Thymus (tissue), 11 donors: Measurements from ENCODE around the gene CLCN3. TPM values are rescaled to one million over a fixed set of nuclear protein-coding genes. Genes with fewer than 3 reads are reported as not detected.
"Not testable (repeated sequence)": the region's sequence is repeated elsewhere in the genome, so short reads cannot be mapped to it uniquely, and the experiment has no call there.

Source experiments
- DNase-seq, 9 donors: peaks; one replicate each; pipeline ENCODE4 v3.0.0-alpha.2; 2013; ENCODE audit warnings: low spot score in 9 of 9, low read depth in 6 of 9, missing footprints in 1 of 9
- H3K27ac ChIP-seq, 2 donors: one replicate each; pipeline ENCODE4 v1.5.1; 2013; ENCODE audit warnings: control low read depth in 1 of 2, low read depth in 1 of 2, low read length in 1 of 2, mild to moderate bottlenecking in 1 of 2, moderate library complexity in 1 of 2
- H3K27me3 ChIP-seq, 2 donors: one replicate each; pipeline ENCODE4 v1.5.1; 2013; ENCODE audit warnings: low read length in 1 of 2; ENCODE audit not compliant: control insufficient read depth in 2 of 2, insufficient read depth in 1 of 2
- H3K36me3 ChIP-seq, 2 donors: one replicate each; pipeline ENCODE4 v1.5.1; 2013; ENCODE audit warnings: low read length in 1 of 2, mild to moderate bottlenecking in 1 of 2, moderate library complexity in 1 of 2; ENCODE audit not compliant: control insufficient read depth in 2 of 2, insufficient read depth in 2 of 2
- H3K4me1 ChIP-seq, 2 donors: one replicate each; pipeline ENCODE4 v1.5.1; 2013; ENCODE audit warnings: low read length in 2 of 2; ENCODE audit not compliant: control insufficient read depth in 2 of 2, insufficient read depth in 2 of 2
- H3K4me3 ChIP-seq, 2 donors: one replicate each; pipeline ENCODE4 v1.5.1; 2013; ENCODE audit warnings: low read length in 2 of 2, control low read depth in 1 of 2, mild to moderate bottlenecking in 1 of 2
- H3K9me3 ChIP-seq, 2 donors: one replicate each; pipeline ENCODE4 v1.5.1; 2013; ENCODE audit warnings: low read length in 1 of 2, mild to moderate bottlenecking in 1 of 2; ENCODE audit not compliant: control insufficient read depth in 2 of 2, insufficient read depth in 1 of 2
- WGBS: extraction: QIAGEN DNeasy Blood & Tissue Kit; methylation state at CpG from one replicate; pipeline ENCODE4 v1.1.7; 2013; 5-methylcytosine and 5-hydroxymethylcytosine counted together
- polyA plus RNA-seq: library from polyadenylated mRNA; stranded (reverse); fragments of 200-250 nt; gene quantifications from one replicate; pipeline ENCODE4 v1.2.3, GENCODE V29; 2013
- total RNA-seq: library from RNA; stranded (reverse); fragments of 120-200 nt; gene quantifications from one replicate; pipeline ENCODE4 v1.2.4, GENCODE V29; 2013
- donor health status: healthy.

Gene CLCN3
- total and polyA plus RNA-seq, 2 donors: 11.6 to 18.6 TPM

DNA sequence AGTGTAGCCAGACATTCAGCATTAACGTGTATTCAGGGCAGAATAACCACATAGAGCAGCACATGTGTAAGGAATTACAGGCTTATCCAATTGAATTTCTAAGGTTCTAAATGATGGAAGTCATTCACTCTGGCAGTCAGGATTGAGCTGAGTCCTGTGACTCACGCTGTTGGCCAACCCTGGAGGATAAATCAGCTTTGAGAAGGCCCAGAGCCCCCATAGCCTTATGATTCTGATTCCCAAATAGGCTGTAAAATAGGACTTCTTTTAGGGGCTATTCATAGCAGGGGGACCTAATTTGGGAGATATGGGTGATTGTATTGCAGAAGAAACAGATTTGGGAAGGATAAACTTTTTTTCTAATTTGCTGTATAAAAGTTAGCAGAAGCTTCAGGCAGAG lies 145.5 kb downstream of the CLCN3 start:
- WGBS: 95% methylated on average over 2 of the region's 2 CpGs

DNA sequence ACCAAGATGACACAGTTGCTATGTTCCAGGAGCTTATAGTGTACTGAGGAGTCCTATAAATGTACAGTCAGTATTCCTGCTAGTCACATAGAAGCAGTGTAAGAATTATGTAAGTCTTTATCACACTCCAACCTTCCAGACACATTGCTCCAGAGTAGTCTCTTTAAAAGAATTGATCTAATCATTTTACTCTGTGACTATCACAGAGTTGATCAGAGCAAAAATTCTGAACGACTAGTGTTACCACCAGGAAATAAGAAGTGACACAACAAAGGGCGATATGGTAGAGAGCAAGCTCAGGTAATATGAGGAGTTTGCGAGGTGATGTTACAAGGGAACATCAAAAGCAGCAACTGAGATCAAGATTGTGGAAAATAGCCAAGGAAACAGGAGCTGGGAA lies 146.4 kb downstream of the CLCN3 start:
- Histone ChIP-seq H3K9me3 (no peaks in the 10 kb centered on the region), H3K36me3 (no peaks in the 10 kb centered on the region), H3K4me1 (peaks cover 0 to under 1% of the 10 kb centered on the region in 2 donors), H3K27ac (no peak overlapping the region), H3K4me3 (no peak overlapping the region), H3K27me3 (no peaks in the 10 kb centered on the region)
- DNase-seq: no peak
- 87% methylated on average over 3 of the region's 3 CpGs for whole genome bisulfite sequencing

More for the DNA sequence above, 145.5 kb downstream of the CLCN3 start:
- H3K9me3 ChIP-seq: no peaks in the 10 kb centered on the region
- peaks cover 0 to 6% of the 10 kb centered on the region in 2 donors for H3K4me1 ChIP-seq
- no peak overlapping the region for H3K27ac ChIP-seq
- DNase-seq: no peak
- no peaks in the 10 kb centered on the region for H3K27me3 ChIP-seq
- H3K4me3 ChIP-seq: no peak overlapping the region
- H3K36me3 ChIP-seq: no peaks in the 10 kb centered on the region

DNA sequence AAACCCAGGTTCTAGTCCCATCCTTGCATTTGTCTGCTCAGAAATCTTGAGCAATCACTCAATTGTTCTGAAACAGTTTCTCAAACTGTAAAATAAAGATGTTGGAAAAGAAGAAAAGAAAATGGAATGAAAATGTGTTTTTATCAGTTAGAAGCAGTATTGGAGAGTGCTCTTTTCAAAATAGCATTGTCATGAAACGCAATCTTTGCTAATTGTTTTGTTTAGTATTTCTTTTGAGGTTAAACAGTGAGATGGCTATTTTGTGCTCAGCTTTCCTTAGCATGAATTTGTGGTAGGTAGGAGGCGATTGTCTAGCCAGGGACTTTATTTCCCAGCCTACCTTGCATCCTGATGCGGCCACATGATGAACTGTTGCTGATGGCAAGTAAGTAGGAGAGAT lies 148.0 kb downstream of the CLCN3 start:
- no peak overlapping the region for H3K4me3 ChIP-seq
- H3K36me3 ChIP-seq: no peaks in the 10 kb centered on the region
- 98% methylated on average over 3 of the region's 3 CpGs for WGBS
- no peak overlapping the region for H3K27ac ChIP-seq
- DNase-seq: no peak
- H3K27me3 ChIP-seq: no peaks in the 10 kb centered on the region
- H3K9me3 ChIP-seq: no peaks in the 10 kb centered on the region
- H3K4me1 ChIP-seq: no peaks in the 10 kb centered on the region

DNA sequence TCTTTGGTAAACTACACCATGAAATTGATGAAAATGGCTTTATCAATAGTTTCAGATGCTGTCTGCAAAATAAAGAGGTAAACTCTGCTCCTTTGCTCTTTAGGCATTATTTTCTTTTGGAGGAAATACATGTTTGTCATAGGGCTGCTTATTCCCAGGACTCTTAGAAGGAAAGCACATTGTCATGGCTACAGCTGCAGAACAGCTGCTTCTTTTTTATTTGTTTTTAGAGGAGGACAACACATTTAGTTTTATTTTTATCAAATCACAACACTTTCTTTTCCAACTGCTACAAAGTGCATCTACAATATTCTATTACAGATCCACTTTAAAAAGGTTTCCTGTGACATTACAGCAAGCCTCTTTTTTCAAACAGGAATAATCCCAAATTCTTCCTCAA lies 150.0 kb downstream of the CLCN3 start:
- H3K4me3 ChIP-seq: no peak overlapping the region
- peaks cover 4 to 11% of the 10 kb centered on the region in 2 donors for H3K4me1 ChIP-seq
- H3K27ac ChIP-seq: no peak overlapping the region
- H3K36me3 ChIP-seq: no peaks in the 10 kb centered on the region
- peaks cover 0 to 9% of the 10 kb centered on the region in 2 donors for H3K27me3 ChIP-seq
- DNase-seq: no peak
- peaks cover 1 to 6% of the 10 kb centered on the region in 2 donors for H3K9me3 ChIP-seq

DNA sequence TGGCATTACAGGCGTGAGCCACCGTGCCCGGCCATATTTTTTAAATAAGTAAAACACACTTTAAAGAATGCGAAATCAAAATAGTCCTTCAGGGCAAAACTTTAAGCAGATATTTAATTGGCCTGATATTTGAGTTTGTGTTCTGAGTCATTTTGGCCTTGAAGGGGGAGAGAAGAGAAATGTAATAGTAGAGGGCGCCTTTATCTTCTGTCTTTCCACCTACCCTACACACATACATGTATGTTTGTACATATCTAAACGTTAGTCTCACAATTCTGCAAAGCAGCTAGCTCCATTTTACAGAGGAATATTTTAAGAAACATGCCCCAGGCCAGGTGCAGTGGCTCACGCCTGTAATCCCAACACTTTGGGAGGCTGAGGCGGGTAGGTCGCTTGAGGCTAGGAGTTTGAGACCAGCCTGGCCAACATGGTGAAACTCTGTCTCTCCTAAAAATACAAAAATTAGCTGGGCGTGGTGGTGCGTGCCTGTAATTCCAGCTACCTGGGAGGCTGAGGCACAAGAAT lies 151.2 kb downstream of the CLCN3 start:
- 98% methylated on average over 11 of the region's 11 CpGs for WGBS
- H3K27ac ChIP-seq, H3K4me3 ChIP-seq, H3K27me3 ChIP-seq, H3K9me3 ChIP-seq, H3K36me3 ChIP-seq, DNase-seq: not testable (repeated sequence)
- peaks cover 4 to 11% of the 10 kb centered on the region in 2 donors for H3K4me1 ChIP-seq

Other genes with a start within 250 kb of the CLCN3 start
- gene NEK1, start 8.0 kb upstream of the CLCN3 start, total RNA-seq: 10.2 TPM
- 9.9 TPM for gene NEK1, start 8.0 kb upstream of the CLCN3 start, polyA plus RNA-seq
- 37.7 TPM for gene HPF1, start 137.4 kb downstream of the CLCN3 start, total RNA-seq
- 29.1 TPM for gene HPF1, start 137.4 kb downstream of the CLCN3 start, polyA plus RNA-seq